ENCODE measurements around the gene NHLRC1. TPM values are rescaled to one million over a fixed set of nuclear protein-coding genes. Genes with fewer than 3 reads are reported as not detected.

Gene NHLRC1
- total RNA-seq, 1 donor = 3.0 TPM

DNA sequence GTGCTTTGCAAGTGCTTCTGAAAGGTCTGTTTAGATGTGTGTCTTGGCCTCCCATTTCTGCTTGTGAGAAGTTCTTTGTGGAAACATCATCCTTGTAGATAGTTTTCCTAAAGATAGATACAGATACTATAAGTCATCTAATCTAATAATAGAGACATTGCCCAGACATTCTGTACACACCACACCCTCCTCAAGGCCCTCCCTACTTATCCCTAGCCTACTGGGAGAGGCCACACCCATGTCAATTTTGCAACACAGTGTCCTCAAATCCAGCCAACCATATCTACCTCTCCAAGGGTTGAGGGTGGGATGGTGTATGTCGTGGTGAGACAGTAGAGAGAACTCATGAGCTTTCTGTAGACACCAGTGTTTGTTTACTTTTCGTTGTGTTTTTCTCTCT lies 39.0 kb upstream of the NHLRC1 start:
- DNase-seq (ENCODE audit: low read depth) = no peak
- no peak overlapping the region for H3K4me3 ChIP-seq (ENCODE audit: low read depth, low read length)
- TF ChIP-seq, protein P1, sequence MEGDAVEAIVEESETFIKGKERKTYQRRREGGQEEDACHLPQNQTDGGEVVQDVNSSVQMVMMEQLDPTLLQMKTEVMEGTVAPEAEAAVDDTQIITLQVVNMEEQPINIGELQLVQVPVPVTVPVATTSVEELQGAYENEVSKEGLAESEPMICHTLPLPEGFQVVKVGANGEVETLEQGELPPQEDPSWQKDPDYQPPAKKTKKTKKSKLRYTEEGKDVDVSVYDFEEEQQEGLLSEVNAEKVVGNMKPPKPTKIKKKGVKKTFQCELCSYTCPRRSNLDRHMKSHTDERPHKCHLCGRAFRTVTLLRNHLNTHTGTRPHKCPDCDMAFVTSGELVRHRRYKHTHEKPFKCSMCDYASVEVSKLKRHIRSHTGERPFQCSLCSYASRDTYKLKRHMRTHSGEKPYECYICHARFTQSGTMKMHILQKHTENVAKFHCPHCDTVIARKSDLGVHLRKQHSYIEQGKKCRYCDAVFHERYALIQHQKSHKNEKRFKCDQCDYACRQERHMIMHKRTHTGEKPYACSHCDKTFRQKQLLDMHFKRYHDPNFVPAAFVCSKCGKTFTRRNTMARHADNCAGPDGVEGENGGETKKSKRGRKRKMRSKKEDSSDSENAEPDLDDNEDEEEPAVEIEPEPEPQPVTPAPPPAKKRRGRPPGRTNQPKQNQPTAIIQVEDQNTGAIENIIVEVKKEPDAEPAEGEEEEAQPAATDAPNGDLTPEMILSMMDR (IDR thresholded peaks at IDR 0.05; ENCODE audit: insufficient read depth, low read length) = no peak

DNA sequence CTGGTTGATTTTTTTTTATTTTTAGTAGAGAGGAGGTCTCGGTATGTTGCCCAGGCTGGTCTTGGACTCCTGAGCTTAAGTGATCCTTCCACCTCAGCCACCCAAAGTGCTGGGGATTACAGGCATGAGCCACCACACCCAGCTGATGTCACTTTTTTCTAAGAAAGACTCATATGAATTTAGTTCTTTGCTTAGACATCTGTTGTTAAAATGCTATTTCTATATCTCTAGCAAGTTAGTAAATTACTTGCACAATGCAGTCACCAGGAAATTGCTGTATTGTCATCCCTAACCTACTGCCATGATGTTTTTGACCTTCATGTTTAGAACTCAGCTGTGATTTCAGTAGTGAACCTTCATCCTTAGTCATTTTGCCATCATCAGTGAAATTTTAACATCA lies 38.4 kb upstream of the NHLRC1 start:
- TF ChIP-seq, protein P1 (IDR thresholded peaks at IDR 0.05; ENCODE audit: insufficient read depth, low read length) = no peak
- DNase-seq (ENCODE audit: low read depth) = no peak
- no peak overlapping the region for H3K4me3 ChIP-seq (ENCODE audit: low read depth, low read length)

DNA sequence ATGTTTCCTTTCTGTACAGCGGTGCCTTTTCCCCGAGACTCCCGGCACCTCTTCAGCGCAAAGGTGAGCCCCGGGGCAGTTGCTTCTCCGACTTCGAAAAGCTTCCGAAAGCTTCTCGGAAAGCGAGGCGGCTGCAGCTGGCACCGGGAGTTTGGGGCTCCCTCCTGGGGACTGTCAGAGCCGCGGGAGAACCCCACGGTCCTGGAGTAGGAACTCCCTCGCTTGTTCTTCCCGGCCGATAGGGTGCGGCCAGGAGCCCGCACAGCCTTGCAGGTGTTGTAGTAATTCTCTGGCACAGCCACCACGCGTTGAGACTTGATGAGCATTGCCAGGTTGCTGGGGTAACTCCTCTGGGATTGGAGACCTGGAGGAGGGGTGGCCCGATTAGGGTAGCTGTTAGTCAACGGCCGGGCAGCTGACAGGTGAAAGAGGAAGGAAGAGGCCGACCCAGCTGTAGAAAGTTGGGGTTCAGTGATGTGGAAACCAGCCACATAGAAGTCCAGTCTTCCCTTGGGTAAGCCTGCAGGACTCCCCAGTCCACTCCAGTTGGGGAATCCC lies 33.5 kb upstream of the NHLRC1 start:
- DNase-seq (ENCODE audit: low read depth) = no peak
- TF ChIP-seq, protein P1 (IDR thresholded peaks at IDR 0.05; ENCODE audit: insufficient read depth, low read length) = peak; percentile 37
- peak overlapping the region; percentile 96 for H3K4me3 ChIP-seq (ENCODE audit: low read depth, low read length)

DNA sequence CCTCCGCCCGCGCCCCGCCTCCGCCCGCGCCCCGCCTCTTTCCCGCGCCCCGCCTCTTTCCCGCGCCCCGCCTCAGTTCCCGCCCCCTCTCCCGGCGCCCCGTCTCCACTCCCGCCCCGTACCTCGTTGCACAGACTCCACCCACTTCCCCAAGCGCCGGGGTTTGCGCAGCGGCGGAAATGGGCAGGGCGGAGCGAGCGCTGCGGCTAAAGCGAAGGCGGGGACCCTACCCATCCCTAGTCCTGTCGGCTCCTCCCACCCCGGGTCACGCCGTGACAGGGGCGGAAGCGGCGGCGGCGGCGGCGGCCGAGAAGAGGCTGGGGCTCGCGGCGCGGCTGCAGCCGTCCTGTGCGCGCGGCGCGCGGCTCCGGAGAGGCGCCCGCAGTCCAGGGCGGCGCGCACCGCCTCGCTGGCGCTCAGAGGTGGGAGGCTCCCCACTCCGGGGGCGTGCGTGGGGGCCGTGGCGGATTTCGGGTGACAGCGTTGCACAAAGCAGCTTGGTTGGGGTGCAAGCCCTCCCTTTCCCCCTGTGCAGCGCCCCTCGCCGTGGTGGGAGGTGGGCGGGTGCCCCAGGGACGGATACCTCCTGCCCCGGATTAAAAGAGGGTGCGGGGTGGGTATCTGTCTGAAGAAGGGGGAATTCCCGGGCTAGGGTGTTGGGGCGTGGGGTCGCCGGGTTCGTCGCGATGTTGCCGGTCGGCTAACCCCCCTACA lies 32.8 kb upstream of the NHLRC1 start, which contains the start of gene KDM1B:
TSS of gene KDM1B (plus strand) at position 273 of the 714 bp plus-strand sequence. CDS start 4,474 bp downstream, outside the sequence.
- TF ChIP-seq, protein P1 (IDR thresholded peaks at IDR 0.05; ENCODE audit: insufficient read depth, low read length) = no peak
- peak; percentile 97 for DNase-seq (ENCODE audit: low read depth)
- peak within 1 kb of the TSS; percentile 96 for H3K4me3 ChIP-seq (ENCODE audit: low read depth, low read length)

DNA sequence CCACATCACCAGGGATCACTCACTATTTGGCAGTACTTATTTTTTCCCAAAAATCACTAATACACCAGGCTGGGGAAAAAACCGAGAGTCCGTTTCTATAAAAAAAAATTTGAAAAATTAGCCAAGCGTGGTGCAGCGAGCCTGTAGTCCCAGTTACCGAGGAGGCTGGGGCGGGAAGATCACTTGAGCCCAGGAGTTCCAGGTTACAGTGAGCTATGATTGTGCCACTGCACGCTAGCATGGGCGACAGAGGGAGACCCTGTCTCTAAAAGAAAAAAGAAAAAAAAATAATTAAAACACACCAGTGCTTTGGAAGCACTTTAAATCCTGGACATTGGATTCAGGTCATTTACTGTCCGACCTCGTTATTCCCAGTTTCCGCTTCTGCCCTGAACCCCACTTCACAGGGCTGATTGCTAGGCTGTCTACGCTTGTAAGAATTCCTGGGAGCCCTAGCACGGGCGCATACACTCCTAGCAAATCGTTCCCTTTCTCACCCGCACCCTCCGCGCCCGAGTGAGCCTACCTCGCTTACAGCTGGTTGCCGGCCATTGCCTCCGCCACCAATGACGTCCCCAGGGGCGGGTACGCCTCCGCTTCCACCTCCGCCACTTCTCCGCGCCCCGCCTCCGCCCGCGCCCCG lies 32.2 kb upstream of the NHLRC1 start, which contains the start of gene TPMT:
TSS of gene TPMT (minus strand) at position 571 of the 643 bp plus-strand sequence. CDS start 5,950 bp downstream, outside the sequence.
- no peak for DNase-seq (ENCODE audit: low read depth)
- H3K4me3 ChIP-seq (ENCODE audit: low read depth, low read length) = peak within 1 kb of the TSS; percentile 96
- TF ChIP-seq, protein P1 (IDR thresholded peaks at IDR 0.05; ENCODE audit: insufficient read depth, low read length) = no peak

DNA sequence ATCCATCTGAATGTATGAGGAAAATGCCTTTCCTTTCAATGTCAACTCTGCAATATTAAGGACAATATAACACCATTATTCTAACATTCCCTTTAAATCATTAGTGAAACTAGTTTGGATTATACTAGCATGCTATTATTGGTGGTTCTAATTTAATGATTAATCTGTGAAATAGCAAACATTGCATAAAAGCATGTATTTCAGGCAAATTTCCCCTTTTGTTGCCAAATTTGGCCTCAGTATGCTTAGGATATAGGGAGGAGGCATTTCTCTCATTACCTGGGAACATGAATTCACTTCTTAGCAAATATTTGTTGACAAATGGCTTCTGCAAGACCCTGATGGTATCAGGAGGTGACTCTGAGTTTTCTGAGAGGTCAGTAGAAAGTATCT lies 30.8 kb upstream of the NHLRC1 start:
- no peak overlapping the region for H3K4me3 ChIP-seq (ENCODE audit: low read depth, low read length)
- TF ChIP-seq, protein P1 (IDR thresholded peaks at IDR 0.05; ENCODE audit: insufficient read depth, low read length) = no peak
- no peak for DNase-seq (ENCODE audit: low read depth)
